Left ventricle myocardium inferior (tissue), 1 donor: ENCODE measurements around the gene TMEM38B. TPM values are rescaled to one million over a fixed set of nuclear protein-coding genes. Genes with fewer than 3 reads are reported as not detected.
"Not testable (repeated sequence)": the region's sequence is repeated elsewhere in the genome, so short reads cannot be mapped to it uniquely, and the experiment has no call there.

Experiments used
- DNase-seq: peaks from one replicate; pipeline ENCODE4 v3.0.0-alpha.2; 2020
- H3K27ac ChIP-seq: fragments of 200-600 bp; replicated peaks from 2 replicates; pipeline ENCODE4 v1.8.0; 2021
- H3K27me3 ChIP-seq: fragments of 200-600 bp; 2 replicates; pipeline ENCODE4 v1.8.0; 2021; ENCODE audit warnings: low read depth
- H3K36me3 ChIP-seq: fragments of 200-600 bp; 2 replicates; pipeline ENCODE4 v1.8.0; 2021
- H3K4me1 ChIP-seq: fragments of 200-600 bp; 2 replicates; pipeline ENCODE4 v1.8.0; 2021
- H3K4me3 ChIP-seq: fragments of 200-600 bp; 2 replicates; pipeline ENCODE4 v1.8.0; 2021; ENCODE audit warnings: mild to moderate bottlenecking, moderate library complexity
- H3K9me3 ChIP-seq: fragments of 200-600 bp; replicated peaks from 2 replicates; pipeline ENCODE4 v1.8.0; 2021
- intact Hi-C: fragments of 100-400 bp; cut with micrococcal nuclease; formaldehyde crosslinking; loops from one replicate; pipeline ENCODE4 v1.11.0; 2022
- total RNA-seq: library from RNA; stranded (reverse); fragmentation: NEBNext Ultra II Directional; extraction: Animal tissue kit (Norgen Biotek cat#: 25700); gene quantifications from one replicate; pipeline ENCODE4 v1.2.1, GENCODE V29; 2021
- TF ChIP-seq, protein P1 (sequence below): fragments of 200-600 bp; IDR thresholded peaks from 2 replicates; pipeline ENCODE4 v1.8.0; 2021; ENCODE audit warnings: antibody characterized with exemption, mild to moderate bottlenecking, borderline replicate concordance
- donor health status: DM: no; HTN: yes; CAD: no; lungs with severe emphysema.

Gene TMEM38B
- total RNA-seq, 1 donor from 2014 or later = 63.2 TPM

DNA sequence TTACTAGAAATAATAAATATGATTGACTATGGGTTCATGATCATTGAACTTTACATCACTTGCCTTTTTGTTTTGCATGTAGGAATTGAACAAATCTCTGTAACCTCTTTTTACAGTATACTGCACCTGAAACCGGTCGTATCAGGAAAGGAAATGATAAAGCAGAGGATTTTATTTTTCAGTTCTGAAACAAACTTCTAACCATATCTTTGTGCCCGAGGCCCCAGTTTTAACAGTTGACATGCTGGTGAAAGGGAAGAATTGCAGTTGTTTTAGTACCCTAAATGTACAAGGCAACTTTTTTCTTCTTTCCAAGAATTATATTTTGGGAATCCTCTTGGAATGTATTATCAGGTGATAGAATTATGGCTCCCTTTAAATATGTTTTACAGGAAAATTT lies 27.8 kb downstream of the TMEM38B start:
- TF ChIP-seq, protein P1, sequence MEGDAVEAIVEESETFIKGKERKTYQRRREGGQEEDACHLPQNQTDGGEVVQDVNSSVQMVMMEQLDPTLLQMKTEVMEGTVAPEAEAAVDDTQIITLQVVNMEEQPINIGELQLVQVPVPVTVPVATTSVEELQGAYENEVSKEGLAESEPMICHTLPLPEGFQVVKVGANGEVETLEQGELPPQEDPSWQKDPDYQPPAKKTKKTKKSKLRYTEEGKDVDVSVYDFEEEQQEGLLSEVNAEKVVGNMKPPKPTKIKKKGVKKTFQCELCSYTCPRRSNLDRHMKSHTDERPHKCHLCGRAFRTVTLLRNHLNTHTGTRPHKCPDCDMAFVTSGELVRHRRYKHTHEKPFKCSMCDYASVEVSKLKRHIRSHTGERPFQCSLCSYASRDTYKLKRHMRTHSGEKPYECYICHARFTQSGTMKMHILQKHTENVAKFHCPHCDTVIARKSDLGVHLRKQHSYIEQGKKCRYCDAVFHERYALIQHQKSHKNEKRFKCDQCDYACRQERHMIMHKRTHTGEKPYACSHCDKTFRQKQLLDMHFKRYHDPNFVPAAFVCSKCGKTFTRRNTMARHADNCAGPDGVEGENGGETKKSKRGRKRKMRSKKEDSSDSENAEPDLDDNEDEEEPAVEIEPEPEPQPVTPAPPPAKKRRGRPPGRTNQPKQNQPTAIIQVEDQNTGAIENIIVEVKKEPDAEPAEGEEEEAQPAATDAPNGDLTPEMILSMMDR = no peak
- Histone ChIP-seq H3K27me3 (no peaks in the 10 kb centered on the region), H3K36me3 (no peaks in the 10 kb centered on the region), H3K4me1 (no peaks in the 10 kb centered on the region), H3K4me3 (no peak overlapping the region), H3K9me3 (no peaks in the 10 kb centered on the region), H3K27ac (no peak overlapping the region)
- intact Hi-C loops = no loop called here
- DNase-seq = no peak

DNA sequence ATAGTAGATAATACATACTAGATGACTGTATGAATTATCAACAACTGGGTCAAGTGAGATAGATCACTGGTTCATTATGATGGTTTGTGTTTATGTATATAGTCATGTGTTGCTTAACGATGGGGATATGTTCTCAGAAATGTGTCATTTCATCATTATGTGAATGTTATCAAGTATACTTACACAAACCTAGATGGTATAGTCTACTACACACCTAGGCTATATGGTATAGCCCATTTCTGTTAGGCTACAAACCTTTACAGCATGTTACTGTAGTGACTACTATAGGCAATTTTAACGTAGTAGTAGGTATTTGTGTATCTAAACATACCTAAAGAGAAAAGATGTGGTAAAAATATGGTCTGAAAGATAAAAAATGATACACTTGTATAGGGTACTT lies 31.0 kb downstream of the TMEM38B start:
- no peak for DNase-seq
- H3K4me3 ChIP-seq = no peak overlapping the region
- no peaks in the 10 kb centered on the region for H3K4me1 ChIP-seq
- no peak overlapping the region for H3K27ac ChIP-seq
- H3K27me3 ChIP-seq = no peaks in the 10 kb centered on the region
- peaks cover 6% of the 10 kb centered on the region for H3K9me3 ChIP-seq
- TF ChIP-seq, protein P1 = no peak
- no peaks in the 10 kb centered on the region for H3K36me3 ChIP-seq
- intact Hi-C loops = no loop called here

DNA sequence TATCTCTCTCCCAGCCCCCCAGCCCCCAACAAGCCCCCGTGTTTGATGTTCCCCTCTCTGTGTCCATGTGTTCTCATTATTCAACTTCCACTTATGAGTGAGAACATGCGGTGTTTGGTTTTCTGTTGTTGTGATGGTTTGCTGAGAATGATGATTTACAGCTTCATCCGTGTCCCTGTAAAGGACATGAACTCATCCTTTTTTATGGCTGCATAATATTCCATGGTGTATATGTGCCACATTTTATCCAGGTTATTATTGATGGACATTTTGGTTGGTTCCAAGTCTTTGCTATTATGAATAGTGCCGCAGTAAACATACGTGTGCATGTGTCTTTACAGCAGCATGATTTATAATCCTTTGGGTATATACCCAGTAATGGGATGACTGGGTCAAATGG lies 33.9 kb downstream of the TMEM38B start:
- H3K4me1 ChIP-seq, H3K36me3 ChIP-seq, H3K27me3 ChIP-seq, H3K4me3 ChIP-seq, intact Hi-C loops, H3K27ac ChIP-seq, DNase-seq: not testable (repeated sequence)
- H3K9me3 ChIP-seq = peaks cover 23% of the 10 kb centered on the region

DNA sequence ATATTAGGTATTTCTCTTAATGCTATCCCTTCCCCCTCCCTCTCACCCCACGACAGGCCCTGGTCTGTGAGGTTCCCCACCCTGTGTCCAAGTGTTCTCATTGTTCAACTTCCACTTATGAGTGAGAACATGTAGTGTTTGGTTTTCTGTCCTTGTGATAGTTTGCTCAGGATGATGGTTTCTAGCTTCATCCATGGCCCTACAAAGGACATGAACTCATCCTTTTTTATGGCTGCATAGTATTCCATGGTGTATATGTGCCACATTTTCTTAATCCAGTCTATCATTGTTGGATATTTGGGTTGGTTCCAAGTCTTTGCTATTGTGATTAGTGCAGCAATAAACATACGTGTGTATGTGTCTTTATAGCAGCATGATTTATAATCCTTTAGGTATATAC lies 37.1 kb downstream of the TMEM38B start:
- H3K4me3 ChIP-seq, H3K27ac ChIP-seq, intact Hi-C loops, DNase-seq, H3K4me1 ChIP-seq, H3K27me3 ChIP-seq: not testable (repeated sequence)
- Histone ChIP-seq H3K36me3 (peaks cover 32% of the 10 kb centered on the region), H3K9me3 (peaks cover 54% of the 10 kb centered on the region)

DNA sequence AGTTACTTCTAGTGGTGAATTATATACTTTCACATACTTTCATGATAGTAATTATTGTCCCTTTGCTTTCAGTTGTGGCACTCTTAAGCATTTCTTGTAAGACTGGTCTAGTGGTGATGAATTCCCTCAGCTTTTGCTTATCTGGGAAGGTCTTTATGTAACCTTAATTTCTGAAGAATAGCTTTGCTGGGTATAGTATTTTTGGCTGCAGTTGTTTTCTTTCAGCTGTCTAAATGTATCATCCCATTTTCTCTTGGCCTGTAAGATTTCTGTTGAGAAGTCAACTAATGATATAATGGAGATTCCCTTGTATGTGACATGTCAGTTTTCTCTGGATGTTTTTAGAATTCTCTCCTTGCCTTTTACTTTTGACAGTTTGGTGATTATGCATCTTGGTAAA lies 41.0 kb downstream of the TMEM38B start:
- H3K27me3 ChIP-seq = no peaks in the 10 kb centered on the region
- H3K9me3 ChIP-seq = peaks cover 58% of the 10 kb centered on the region
- intact Hi-C loops = no loop called here
- H3K36me3 ChIP-seq = peaks cover 57% of the 10 kb centered on the region
- H3K4me3 ChIP-seq = no peak overlapping the region
- H3K4me1 ChIP-seq = no peaks in the 10 kb centered on the region
- TF ChIP-seq, protein P1 = no peak
- DNase-seq = no peak
- no peak overlapping the region for H3K27ac ChIP-seq

DNA sequence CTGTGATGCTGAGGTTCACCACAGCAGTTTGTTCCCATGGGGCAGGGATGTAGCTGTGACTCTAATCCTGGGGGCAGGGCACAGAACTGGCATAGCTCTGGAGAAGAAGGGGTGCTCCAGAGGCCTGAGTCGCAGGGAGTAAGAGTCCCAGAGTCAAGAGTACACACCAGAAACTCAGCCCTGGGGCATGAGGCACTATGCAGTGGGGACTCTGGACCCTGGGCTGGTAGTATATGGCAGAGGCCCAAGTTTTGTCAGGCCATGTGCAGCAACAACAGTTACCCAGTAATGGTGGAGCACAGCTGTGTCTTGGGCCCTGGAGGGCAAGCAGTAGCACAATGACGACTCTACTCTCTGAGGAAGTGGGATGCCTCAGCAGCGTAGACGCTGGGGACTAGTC lies 42.9 kb downstream of the TMEM38B start:
- no peak for DNase-seq
- H3K4me1 ChIP-seq = no peaks in the 10 kb centered on the region
- no peaks in the 10 kb centered on the region for H3K27me3 ChIP-seq
- H3K9me3 ChIP-seq = peaks cover 51% of the 10 kb centered on the region
- TF ChIP-seq, protein P1 = no peak
- H3K36me3 ChIP-seq = peaks cover 58% of the 10 kb centered on the region
- H3K27ac ChIP-seq = no peak overlapping the region
- H3K4me3 ChIP-seq = no peak overlapping the region
- intact Hi-C loops = no loop called here

DNA sequence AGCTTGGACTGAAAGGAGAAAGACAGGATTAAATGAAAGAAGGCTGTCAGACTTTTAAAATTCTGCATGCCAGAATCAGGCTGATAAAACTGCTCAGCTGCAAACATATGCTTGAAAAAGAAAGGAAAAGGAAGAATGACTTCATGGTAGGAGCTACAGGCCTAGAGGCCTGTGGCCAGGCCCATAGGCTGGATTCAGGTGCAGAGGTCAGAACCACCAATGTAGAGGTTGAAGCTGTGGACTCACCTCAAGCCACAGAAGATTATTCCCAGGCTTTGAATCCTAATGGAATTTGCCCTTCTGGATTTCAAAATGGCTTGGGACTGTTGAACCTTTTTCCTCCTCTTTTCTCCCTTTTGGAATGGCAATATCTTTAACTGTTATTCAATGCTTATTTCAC lies 47.7 kb downstream of the TMEM38B start:
- no peak for DNase-seq
- H3K27ac ChIP-seq = no peak overlapping the region
- no peaks in the 10 kb centered on the region for H3K4me1 ChIP-seq
- H3K9me3 ChIP-seq = peaks cover 3% of the 10 kb centered on the region
- no peaks in the 10 kb centered on the region for H3K27me3 ChIP-seq
- intact Hi-C loops = no loop called here
- H3K36me3 ChIP-seq = peaks cover 19% of the 10 kb centered on the region
- H3K4me3 ChIP-seq = no peak overlapping the region
- TF ChIP-seq, protein P1 = no peak

DNA sequence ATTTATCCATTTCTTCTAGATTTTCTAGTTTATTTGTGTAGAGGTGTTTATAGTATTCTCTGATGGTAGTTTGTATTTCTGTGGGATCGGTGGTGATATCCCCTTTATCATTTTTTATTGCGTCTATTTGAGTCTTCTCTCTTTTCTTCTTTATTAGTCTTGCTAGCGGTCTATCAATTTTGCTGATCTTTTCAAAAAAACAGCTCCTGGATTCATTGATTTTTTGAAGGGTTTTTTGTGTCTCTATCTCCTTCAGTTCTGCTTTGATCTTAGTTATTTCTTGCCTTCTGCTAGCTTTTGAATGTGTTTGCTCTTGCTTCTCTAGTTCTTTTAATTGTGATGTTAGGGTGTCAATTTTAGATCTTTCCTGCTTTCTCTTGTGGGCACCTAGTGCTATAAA lies 53.0 kb downstream of the TMEM38B start:
- H3K36me3 ChIP-seq = peaks cover 40% of the 10 kb centered on the region
- H3K27me3 ChIP-seq, H3K4me3 ChIP-seq, intact Hi-C loops, H3K27ac ChIP-seq, H3K9me3 ChIP-seq, H3K4me1 ChIP-seq, DNase-seq: not testable (repeated sequence)
